GM12878 (cell line): Measurements from ENCODE around the gene LEP. TPM values are rescaled to one million over a fixed set of nuclear protein-coding genes. Genes with fewer than 3 reads are reported as not detected.

Experiments used
- CBX5 ChIP-seq: sonication (generic); IDR thresholded peaks from 2 replicates; pipeline ENCODE4 v1.6.1; 2016; ENCODE audit warnings: low read depth, moderate library complexity, mild to moderate bottlenecking, inconsistent platforms
- CREB1 ChIP-seq: IDR thresholded peaks from 2 replicates; pipeline ENCODE4 v1.6.1; 2012; ENCODE audit warnings: low read depth, mild to moderate bottlenecking, inconsistent platforms
- CUX1 ChIP-seq: IDR thresholded peaks from 2 replicates; pipeline ENCODE4 v1.6.1; 2012; ENCODE audit warnings: improper control_type of control experiment, low read depth, low read length; ENCODE audit not compliant: insufficient replicate concordance
- HDGF ChIP-seq: fragments of 450-650 bp; IDR thresholded peaks from 2 replicates; pipeline ENCODE4 v1.6.1; 2016; ENCODE audit warnings: antibody characterized with exemption
- IRF3 ChIP-seq: fragments of 450-650 bp; IDR thresholded peaks from 2 replicates; pipeline ENCODE4 v1.6.1; 2014; ENCODE audit warnings: mild to moderate bottlenecking
- NFYA ChIP-seq: IDR thresholded peaks from 2 replicates; pipeline ENCODE4 v1.6.1; 2011; ENCODE audit warnings: low read depth, mild to moderate bottlenecking, low read length, improper control_type of control experiment, borderline replicate concordance
- POLR2AphosphoS5 ChIP-seq: IDR thresholded peaks from 2 replicates; pipeline ENCODE4 v1.6.1; 2011; ENCODE audit warnings: mild to moderate bottlenecking, low read length, inconsistent platforms
- RAD51 ChIP-seq: fragments of 450-650 bp; IDR thresholded peaks from 2 replicates; pipeline ENCODE4 v1.6.1; 2016; ENCODE audit warnings: moderate library complexity, mild to moderate bottlenecking, inconsistent platforms
- RUNX3 ChIP-seq: IDR thresholded peaks from 2 replicates; pipeline ENCODE4 v1.6.1; 2012; ENCODE audit warnings: low read length, inconsistent platforms
- SMAD1 ChIP-seq: fragments of 450-650 bp; IDR thresholded peaks from 2 replicates; pipeline ENCODE4 v1.6.1; 2018; ENCODE audit warnings: mild to moderate bottlenecking, low read depth; ENCODE audit not compliant: partially characterized antibody
- SMAD5 ChIP-seq: IDR thresholded peaks from 2 replicates; pipeline ENCODE4 v1.6.1; 2016; ENCODE audit warnings: antibody characterized with exemption, low read depth
- ZZZ3 ChIP-seq: IDR thresholded peaks from 2 replicates; pipeline ENCODE4 v1.6.1; 2011; ENCODE audit warnings: low read depth; ENCODE audit not compliant: control insufficient read depth, insufficient read length
- polyA plus RNA-seq, 11 experiments: library from polyadenylated mRNA; depleted of rRNA in 4 of 11; unstranded in 6 of 11; stranded (reverse) in 5 of 11; fragments of >200 nt; fragmentation: Nextera tagmentation in 4 of 11; fragmentation: Illumina TruSeq in 1 of 11; extraction: Ambion mirVana in 4 of 11; extraction: Trizol in 1 of 11; gene quantifications; 1 replicate in 1 of 11; 2 replicates in 10 of 11; pipeline versions ENCODE4 v1.2.1 to v1.2.3, GENCODE V29; 2011 to 2016; ENCODE audit warnings: inconsistent platforms in 2 of 11, missing spikeins in 2 of 11, low read depth in 1 of 11
- total RNA-seq, 4 experiments: library from RNA; depleted of rRNA in 3 of 4; stranded (reverse); fragments of >200 nt in 3 of 4; fragmentation: Illumina TruSeq in 1 of 4; extraction: Trizol in 1 of 4; gene quantifications; 2 replicates each; pipeline versions ENCODE4 v1.2.1 to v1.2.3, GENCODE V29; 2013 to 2021
- TF ChIP-seq, protein P1 (sequence below): fragments of 450-650 bp; IDR thresholded peaks from 2 replicates; pipeline ENCODE4 v1.6.1; 2017; ENCODE audit warnings: low read depth, mild to moderate bottlenecking, moderate library complexity

The LEP gene
- total and polyA plus RNA-seq, 10 of the 15 experiments (the other 5 are each of a cell fraction or from before 2014, with no cell fraction given) = not detected

DNA sequence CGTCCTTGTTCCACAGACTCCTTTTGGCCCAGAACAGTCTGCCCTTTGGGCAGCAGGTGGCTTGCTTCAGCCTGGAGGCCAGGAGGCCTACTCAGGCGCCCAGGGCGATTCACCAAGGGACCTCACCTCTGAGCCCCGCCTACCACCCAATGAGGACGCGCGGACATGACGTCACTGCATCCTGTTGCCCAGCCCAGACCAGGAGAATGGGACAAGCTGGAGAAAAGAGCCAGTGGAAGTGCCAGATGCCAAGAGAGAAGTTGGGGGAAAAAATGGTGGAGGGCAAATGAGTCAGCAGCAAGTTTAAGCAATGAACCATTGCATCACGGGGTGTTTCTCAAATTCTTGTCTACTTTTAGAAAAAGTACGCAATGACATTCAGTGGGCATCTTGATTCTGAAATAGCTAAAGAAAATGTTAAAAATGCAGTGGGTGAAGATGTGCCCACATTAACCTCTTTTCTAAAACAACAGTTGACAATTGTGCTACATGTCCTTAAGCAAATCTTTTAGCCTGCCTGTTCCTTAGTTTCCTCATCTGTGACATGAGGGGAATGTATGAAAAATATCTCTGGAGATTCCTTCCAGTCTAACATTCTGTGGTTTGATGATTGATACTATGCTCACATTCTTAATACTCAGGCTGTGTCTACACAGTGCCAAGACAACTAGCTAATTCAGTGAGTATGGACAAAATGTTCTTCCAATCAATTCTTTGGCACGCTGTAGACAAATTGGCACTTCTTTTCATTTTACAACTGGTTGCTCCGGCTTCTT, 23.9 kb upstream of the LEP start (continued):
- TF ChIP-seq IRF3 (no peak), POLR2AphosphoS5 (no peak), CUX1 (no peak), SMAD5 (no peak), RAD51 (no peak), RUNX3 (no peak), SMAD1 (no peak), CBX5 (no peak), ZZZ3 (no peak), CREB1 (no peak), HDGF (no peak), NFYA (no peak)
- TF ChIP-seq, protein P1, sequence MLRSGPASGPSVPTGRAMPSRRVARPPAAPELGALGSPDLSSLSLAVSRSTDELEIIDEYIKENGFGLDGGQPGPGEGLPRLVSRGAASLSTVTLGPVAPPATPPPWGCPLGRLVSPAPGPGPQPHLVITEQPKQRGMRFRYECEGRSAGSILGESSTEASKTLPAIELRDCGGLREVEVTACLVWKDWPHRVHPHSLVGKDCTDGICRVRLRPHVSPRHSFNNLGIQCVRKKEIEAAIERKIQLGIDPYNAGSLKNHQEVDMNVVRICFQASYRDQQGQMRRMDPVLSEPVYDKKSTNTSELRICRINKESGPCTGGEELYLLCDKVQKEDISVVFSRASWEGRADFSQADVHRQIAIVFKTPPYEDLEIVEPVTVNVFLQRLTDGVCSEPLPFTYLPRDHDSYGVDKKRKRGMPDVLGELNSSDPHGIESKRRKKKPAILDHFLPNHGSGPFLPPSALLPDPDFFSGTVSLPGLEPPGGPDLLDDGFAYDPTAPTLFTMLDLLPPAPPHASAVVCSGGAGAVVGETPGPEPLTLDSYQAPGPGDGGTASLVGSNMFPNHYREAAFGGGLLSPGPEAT = no peak
